GM19043 (cell line): ENCODE data around the gene ISL2.

Experiments
- ATAC-seq: cut with Tn5 transposase; IDR thresholded peaks from one replicate; pipeline ENCODE4 v1.9.1; 2021; ENCODE audit warnings: low read depth; ENCODE audit not compliant: unreplicated experiment

Gene ISL2

GRCh38 chr15:76327191-76328105 is 9.1 kb upstream of the ISL2 start:
- no peak for ATAC-seq

GRCh38 chr15:76328106-76328696 is 8.4 kb upstream of the ISL2 start:
- no peak for ATAC-seq

- ATAC-seq = no peak
These were observed 7.6 kb upstream of the ISL2 start for GRCh38 chr15:76328958-76329357.

GRCh38 chr15:76330080-76330680 is 6.4 kb upstream of the ISL2 start:
- no peak for ATAC-seq

- no peak for ATAC-seq
These were observed 3.8 kb upstream of the ISL2 start for GRCh38 chr15:76332796-76333195.

GRCh38 chr15:76333309-76333708 is 3.3 kb upstream of the ISL2 start:
- ATAC-seq = no peak

- no peak for ATAC-seq
These were observed 2.7 kb upstream of the ISL2 start for GRCh38 chr15:76333720-76334437.

- ATAC-seq = no peak
These were observed 1.9 kb upstream of the ISL2 start for GRCh38 chr15:76334438-76335306.

GRCh38 chr15:76335307-76336253 is 993 bp upstream of the ISL2 start:
- ATAC-seq = no peak

- ATAC-seq = no peak
These were observed 604 bp downstream of the ISL2 start for GRCh38 chr15:76337059-76337695.

- ATAC-seq = no peak
These were observed 1.3 kb downstream of the ISL2 start for GRCh38 chr15:76337696-76338485.

GRCh38 chr15:76338486-76339304 is 2.1 kb downstream of the ISL2 start:
- no peak for ATAC-seq

GRCh38 chr15:76339305-76340197 is 3.0 kb downstream of the ISL2 start:
- ATAC-seq = no peak

- ATAC-seq = no peak
These were observed 3.7 kb downstream of the ISL2 start for GRCh38 chr15:76340198-76340802.

- ATAC-seq = no peak
These were observed 4.3 kb downstream of the ISL2 start for GRCh38 chr15:76340803-76341365.
